ENCODE results near the gene AGAP2. TPM values are rescaled to one million over a fixed set of nuclear protein-coding genes. Genes with fewer than 3 reads are reported as not detected.
A peak's percentile ranks its signal among the peaks of the same experiment; 100 is the strongest.

AGAP2 gene
- total and polyA plus RNA-seq, 2 donors = 1.4 to 1.8 TPM

DNA sequence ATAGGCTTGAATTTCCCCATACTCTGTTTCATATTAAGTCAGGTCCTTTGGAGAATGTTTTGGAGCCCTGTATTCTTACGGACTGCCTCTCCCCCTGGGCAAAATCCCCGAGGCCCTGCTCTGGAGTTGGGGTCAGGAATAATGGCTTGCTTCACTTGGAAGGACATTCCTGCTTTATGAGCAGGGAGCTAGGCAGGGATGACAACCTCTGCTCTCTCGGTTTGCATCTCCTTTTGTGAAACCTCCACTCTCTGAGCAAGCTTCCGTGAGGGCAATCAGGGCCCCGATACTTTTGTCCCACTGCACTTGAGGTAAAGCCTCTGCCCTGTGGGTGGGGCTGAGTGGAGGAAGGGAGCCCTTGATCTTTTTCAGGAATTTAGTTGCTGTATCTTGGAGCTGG lies 25.3 kb downstream of the AGAP2 start:
- no peak overlapping the region for H3K4me3 ChIP-seq (ENCODE audit: low read depth, low read length)
- no peak for DNase-seq (ENCODE audit: extremely low spot score)
- H3K4me1 ChIP-seq (ENCODE audit: insufficient read depth) = no peaks in the 10 kb centered on the region
- H3K27ac ChIP-seq (ENCODE audit: low read depth) = no peak overlapping the region
- WGBS = 81% methylated on average over 5 of the region's 5 CpGs
- peaks cover 3% of the 10 kb centered on the region for H3K36me3 ChIP-seq (ENCODE audit: insufficient read depth)

DNA sequence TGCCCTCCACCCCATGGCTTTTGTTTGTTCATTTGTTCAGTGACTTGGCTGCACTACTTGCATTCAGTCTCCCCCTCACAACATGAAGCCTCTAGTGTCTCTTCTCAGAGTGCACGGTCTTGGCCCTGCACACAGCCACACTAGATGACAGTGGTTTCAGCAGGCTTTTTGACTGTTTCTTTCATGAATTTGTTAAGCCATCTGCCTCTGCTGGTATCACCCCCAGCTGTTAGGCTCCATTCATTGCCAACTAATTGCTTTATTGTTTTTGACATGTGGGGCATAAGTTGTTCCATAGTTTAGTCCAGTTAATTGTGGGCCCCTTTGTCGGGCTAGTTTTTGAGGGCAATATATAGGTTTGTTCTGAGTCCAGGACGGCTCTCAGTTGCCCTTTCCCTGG lies 25.8 kb downstream of the AGAP2 start:
- H3K4me3 ChIP-seq (ENCODE audit: low read depth, low read length) = no peak overlapping the region
- DNase-seq (ENCODE audit: extremely low spot score) = no peak
- 91% methylated on average over 3 of the region's 3 CpGs for WGBS
- H3K4me1 ChIP-seq (ENCODE audit: insufficient read depth) = no peaks in the 10 kb centered on the region
- no peak overlapping the region for H3K27ac ChIP-seq (ENCODE audit: low read depth)
- H3K36me3 ChIP-seq (ENCODE audit: insufficient read depth) = peaks cover 3% of the 10 kb centered on the region

DNA sequence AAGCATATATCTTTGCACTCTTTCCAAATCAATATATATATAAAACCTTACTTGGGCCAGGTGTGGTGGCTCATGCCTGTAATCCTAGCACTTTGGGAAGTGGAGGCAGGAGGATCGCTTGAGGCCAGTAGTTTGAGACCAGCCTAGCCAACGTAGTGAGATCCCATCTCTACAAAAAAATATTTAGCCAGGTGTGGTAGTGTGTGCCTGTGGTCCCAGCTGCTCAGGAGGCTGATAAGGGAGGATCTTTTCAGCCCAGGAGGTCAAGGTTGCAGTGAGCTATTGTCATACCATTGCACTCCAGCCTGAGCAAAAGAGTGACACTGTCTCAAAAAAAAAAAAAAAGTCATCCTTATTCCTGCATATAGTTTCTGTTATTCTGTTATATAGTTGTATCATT lies 30.2 kb downstream of the AGAP2 start:
- Histone ChIP-seq H3K4me1 (ENCODE audit: insufficient read depth) (no peaks in the 10 kb centered on the region), H3K27ac (ENCODE audit: low read depth) (no peak overlapping the region), H3K4me3 (ENCODE audit: low read depth, low read length) (no peak overlapping the region), H3K36me3 (ENCODE audit: insufficient read depth) (peaks cover 2% of the 10 kb centered on the region)
- no peak for DNase-seq (ENCODE audit: extremely low spot score)
- 99% methylated on average over 2 of the region's 2 CpGs for WGBS

DNA sequence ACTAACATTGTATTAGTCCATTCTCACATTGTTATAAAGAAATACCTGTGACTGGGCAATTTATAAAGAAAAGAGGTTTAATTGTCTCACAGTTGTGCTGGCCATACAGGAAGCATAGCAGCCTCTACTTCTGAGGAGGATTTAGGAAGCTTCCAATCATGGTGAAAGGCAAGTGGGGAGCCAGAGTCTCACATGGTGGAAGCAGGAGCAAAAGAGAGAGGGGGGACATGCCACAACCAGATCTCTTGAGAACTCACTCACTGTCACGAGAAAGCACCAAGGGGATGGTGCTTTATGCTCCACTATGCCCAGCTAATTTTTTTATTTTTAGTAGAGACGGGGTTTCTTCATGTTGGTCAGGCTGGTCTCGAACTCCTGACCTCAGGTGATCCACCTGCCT lies 31.3 kb downstream of the AGAP2 start:
- no peak for DNase-seq (ENCODE audit: extremely low spot score)
- Histone ChIP-seq H3K4me1 (ENCODE audit: insufficient read depth) (no peaks in the 10 kb centered on the region), H3K27ac (ENCODE audit: low read depth) (no peak overlapping the region), H3K36me3 (ENCODE audit: insufficient read depth) (peaks cover 2% of the 10 kb centered on the region), H3K4me3 (ENCODE audit: low read depth, low read length) (no peak overlapping the region)
- 94% methylated on average over 3 of the region's 3 CpGs for WGBS

DNA sequence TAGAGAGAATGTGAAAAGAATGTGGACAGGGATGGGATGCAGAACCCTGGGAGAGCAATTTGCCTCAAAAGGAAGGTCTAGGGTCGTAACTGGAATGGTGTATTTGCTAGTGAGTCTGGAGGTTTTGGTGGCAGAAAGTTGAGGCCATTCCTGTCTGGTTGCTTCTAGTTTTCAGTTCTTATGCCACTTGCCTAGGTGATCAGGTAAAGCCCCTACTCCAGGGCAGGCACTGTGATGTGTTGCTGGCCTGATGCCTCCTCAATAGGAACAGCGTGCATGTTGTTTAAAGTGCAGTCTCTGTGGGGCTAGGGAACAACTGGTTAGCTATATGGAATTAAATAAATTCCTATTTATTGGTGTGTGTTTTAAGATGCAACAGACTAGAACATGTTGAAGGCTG lies 38.2 kb downstream of the AGAP2 start:
- Histone ChIP-seq H3K4me3 (ENCODE audit: low read depth, low read length) (no peak overlapping the region), H3K4me1 (ENCODE audit: insufficient read depth) (no peaks in the 10 kb centered on the region), H3K27ac (ENCODE audit: low read depth) (no peak overlapping the region), H3K36me3 (ENCODE audit: insufficient read depth) (no peaks in the 10 kb centered on the region)
- DNase-seq (ENCODE audit: extremely low spot score) = no peak
- 91% methylated on average over 2 of the region's 2 CpGs for WGBS

DNA sequence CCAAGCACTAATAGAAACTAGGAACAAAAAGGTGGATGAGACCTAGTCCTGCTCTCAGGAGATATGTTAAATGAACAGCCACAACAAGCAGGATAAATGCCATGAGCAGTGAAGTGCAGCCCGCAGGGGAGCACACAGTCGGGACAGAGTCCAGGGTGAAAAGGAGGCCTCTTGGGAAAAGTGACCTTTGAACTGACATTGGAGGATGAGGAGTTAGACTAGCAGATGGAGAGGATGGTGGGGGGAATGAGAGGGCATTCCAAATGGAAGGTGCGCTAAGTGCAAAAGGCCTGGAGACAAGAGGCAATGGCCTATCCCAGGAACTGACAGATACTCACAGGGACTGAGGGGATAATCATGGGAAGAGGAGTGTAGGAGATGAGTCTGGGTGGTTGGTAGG lies 40.1 kb downstream of the AGAP2 start:
- Histone ChIP-seq H3K27ac (ENCODE audit: low read depth) (no peak overlapping the region), H3K4me3 (ENCODE audit: low read depth, low read length) (no peak overlapping the region), H3K36me3 (ENCODE audit: insufficient read depth) (no peaks in the 10 kb centered on the region), H3K4me1 (ENCODE audit: insufficient read depth) (no peaks in the 10 kb centered on the region)
- WGBS = 94% methylated on average over 3 of the region's 3 CpGs
- no peak for DNase-seq (ENCODE audit: extremely low spot score)

DNA sequence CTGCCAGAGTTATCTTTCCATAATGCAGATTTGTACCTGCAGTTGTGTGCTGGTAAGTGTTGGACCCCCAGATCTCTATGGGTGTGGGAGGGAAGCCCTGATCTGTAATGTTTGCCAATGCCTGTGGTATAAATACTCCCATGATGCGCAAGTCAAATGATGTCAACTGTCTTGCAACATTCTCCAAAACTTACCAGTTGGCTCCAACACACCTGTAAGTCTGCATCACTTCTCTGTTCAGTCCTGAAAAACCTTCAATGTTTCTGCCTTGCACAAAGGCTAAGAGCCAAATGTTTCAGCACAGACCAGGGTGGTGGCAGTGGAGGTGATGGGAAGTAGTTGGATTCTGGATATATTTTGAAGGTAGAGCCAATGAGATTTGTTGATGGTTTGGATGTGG lies 41.5 kb downstream of the AGAP2 start:
- H3K27ac ChIP-seq (ENCODE audit: low read depth) = no peak overlapping the region
- no peaks in the 10 kb centered on the region for H3K36me3 ChIP-seq (ENCODE audit: insufficient read depth)
- H3K4me3 ChIP-seq (ENCODE audit: low read depth, low read length) = no peak overlapping the region
- no peaks in the 10 kb centered on the region for H3K4me1 ChIP-seq (ENCODE audit: insufficient read depth)
- DNase-seq (ENCODE audit: extremely low spot score) = no peak
- 99% methylated on average over 1 of the region's 1 CpG for WGBS

DNA sequence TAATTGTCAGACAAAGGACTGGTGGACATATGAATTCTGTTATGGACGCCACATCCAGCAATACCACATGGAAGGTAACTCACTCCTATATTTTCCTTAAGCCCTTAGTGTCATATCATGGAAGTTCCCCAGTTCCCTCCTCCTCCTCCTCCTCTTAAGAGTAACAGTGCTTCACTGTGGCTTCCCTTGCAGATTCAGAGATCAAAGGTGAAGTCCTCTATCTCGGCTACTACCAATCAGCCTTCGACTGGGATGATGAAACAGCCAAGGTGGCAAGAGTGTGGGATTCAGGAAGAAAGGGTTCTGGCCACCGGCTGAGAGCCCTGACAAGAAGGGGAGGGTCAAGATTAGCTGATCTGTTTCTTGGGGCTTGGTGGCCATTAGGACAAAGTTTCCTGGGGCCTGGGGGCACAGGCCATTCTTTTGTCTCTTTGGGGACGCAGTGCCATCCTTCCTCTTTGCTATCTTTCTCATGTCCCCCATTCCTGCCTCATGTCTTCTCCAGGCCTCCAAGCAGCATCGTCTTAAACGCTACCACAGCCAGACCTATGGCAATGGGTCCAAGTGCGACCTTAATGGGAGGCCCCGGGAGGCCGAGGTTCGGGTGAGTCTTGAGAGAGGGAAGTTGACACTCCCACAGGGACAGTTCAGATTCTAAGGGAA lies 42.6 kb downstream of the AGAP2 start:
- Histone ChIP-seq H3K4me3 (ENCODE audit: low read depth, low read length) (no peak overlapping the region), H3K4me1 (ENCODE audit: insufficient read depth) (no peaks in the 10 kb centered on the region), H3K36me3 (ENCODE audit: insufficient read depth) (no peaks in the 10 kb centered on the region), H3K27ac (ENCODE audit: low read depth) (no peak overlapping the region)
- 92% methylated on average over 11 of the region's 11 CpGs for WGBS
- no peak for DNase-seq (ENCODE audit: extremely low spot score)

DNA sequence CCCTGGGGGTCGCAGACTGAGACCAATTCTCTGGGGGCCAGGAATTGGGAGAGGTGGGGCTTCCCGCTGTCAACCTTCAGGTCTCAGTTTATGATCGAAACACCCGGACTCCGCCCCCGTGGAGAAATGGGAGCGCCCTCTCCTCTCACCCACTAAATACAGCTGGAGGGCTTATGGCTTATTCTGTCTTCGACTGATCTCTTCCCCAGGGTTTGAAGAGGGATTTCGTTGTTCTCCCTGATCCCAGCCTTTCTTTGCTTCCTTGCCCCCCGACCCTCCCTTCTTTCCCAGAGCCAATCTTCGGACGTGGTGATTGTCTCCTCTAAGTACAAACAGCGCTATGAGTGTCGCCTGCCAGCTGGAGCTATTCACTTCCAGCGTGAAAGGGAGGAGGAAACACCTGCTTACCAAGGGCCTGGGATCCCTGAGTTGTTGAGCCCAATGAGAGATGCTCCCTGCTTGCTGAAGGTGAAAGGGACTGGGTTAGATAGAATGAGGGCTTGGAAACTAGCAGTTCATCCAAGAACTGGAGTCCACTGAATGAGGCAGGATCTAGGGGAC lies 44.0 kb downstream of the AGAP2 start:
- Histone ChIP-seq H3K4me1 (ENCODE audit: insufficient read depth) (no peaks in the 10 kb centered on the region), H3K4me3 (ENCODE audit: low read depth, low read length) (peak overlapping the region; percentile 65), H3K27ac (ENCODE audit: low read depth) (peak overlapping the region; percentile 13), H3K36me3 (ENCODE audit: insufficient read depth) (no peaks in the 10 kb centered on the region)
- WGBS = under 1% methylated on average over 15 of the region's 15 CpGs
- DNase-seq (ENCODE audit: extremely low spot score) = no peak

DNA sequence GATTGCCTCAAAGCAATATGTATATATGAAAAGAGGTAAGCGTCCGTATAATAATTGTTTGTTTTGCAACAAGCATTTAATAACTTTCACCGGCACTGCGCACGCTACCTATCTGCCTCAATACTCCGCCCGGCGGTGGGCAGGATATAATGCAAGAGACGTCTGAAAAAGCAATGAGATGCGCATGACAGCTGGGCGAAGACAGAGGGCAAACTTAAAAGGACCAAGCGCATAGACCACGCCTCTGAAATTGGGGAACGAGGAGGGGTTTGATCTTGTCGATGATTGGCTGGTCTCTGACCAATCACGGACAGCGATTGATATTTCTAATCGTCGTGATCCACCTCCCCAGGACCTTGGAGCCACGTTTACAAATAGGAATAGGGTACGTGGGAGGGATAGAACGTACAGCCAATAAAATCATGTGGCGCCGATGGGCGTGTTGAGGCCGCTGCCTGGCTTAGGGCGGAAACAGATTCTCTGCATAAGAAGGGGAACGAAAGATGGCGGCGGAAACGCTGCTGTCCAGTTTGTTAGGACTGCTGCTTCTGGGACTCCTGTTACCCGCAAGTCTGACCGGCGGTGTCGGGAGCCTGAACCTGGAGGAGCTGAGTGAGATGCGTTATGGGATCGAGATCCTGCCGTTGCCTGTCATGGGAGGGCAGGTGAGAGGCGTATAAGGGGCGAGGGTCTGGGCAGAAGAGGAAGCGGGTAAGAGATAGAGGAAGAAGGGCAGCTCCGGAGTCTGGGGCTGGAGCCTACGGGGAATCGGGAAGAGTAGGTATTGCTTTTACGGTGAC lies 44.7 kb downstream of the AGAP2 start, which contains the start of gene OS9:
Gene OS9 (plus strand): TSS at position 474 of the 800 bp plus-strand sequence. CDS start 30 bp downstream, at position 504.
- Histone ChIP-seq H3K4me3 (ENCODE audit: low read depth, low read length) (peak within 1 kb of the TSS; percentile 65), H3K4me1 (ENCODE audit: insufficient read depth) (no peaks in the 10 kb centered on the region), H3K36me3 (ENCODE audit: insufficient read depth) (no peaks in the 10 kb centered on the region), H3K27ac (ENCODE audit: low read depth) (peak within 1 kb of the TSS; percentile 13)
- WGBS = under 1% methylated on average over 45 of the region's 45 CpGs
- peak; percentile 99 for DNase-seq (ENCODE audit: extremely low spot score)

DNA sequence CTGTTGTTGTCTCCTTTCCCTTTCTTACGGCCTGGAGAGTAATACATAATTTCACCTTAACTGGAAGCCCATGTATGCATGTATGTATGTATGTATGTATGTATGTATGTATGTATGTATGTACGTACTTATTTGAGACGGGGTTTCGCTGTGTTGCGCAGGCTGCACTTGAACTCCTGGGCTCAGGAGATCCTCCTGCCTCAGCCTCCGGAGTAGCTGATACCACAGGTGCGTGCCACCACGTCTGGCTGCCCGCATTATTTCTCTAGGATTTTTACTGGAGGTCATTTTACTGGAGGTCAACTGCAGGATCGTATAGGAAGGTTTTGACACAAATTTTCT lies 45.3 kb downstream of the AGAP2 start:
- Histone ChIP-seq H3K27ac (ENCODE audit: low read depth) (no peak overlapping the region), H3K36me3 (ENCODE audit: insufficient read depth) (no peaks in the 10 kb centered on the region), H3K4me1 (ENCODE audit: insufficient read depth) (no peaks in the 10 kb centered on the region), H3K4me3 (ENCODE audit: low read depth, low read length) (no peak overlapping the region)
- no peak for DNase-seq (ENCODE audit: extremely low spot score)
- 43% methylated on average over 10 of the region's 10 CpGs for WGBS

DNA sequence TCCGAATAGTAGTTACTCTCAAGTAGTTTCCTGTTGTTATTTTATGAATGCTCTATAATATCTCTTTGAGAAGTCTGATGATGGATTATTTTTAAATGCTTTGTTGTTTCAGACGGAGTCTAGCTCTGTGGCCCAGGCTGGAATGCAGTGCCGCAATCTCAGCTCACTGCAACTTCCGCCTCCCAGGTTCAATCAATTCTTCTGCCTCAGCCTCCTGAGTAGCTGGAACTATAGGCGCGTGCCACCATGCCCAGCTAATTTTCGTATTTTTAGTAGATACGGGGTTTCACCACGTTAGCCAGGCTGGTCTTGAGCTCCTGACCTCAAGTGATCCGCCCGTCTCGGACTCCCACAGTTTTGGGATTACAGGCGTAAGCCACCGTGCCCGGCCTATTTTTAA lies 46.0 kb downstream of the AGAP2 start:
- WGBS = 81% methylated on average over 15 of the region's 15 CpGs
- Histone ChIP-seq H3K27ac (ENCODE audit: low read depth) (no peak overlapping the region), H3K36me3 (ENCODE audit: insufficient read depth) (no peaks in the 10 kb centered on the region)

DNA sequence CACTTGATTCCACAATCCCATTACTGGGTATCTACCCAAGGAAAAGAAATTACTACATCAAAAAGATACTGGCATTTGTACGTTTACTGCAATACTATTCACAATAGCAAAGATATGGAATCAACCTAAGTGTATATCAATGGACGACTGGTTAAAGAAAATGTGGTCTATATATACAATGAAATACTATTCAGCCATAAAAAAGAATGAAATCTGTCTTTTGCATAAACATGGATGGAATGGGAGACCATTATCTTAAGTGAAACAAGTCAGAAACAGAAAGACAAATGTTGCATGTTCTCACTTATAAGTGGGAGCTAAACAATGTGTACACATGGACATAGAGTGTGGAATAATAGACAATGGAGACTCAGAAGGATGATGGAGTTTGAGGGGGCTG lies 49.6 kb downstream of the AGAP2 start:
- no peaks in the 10 kb centered on the region for H3K36me3 ChIP-seq (ENCODE audit: insufficient read depth)
- 53% methylated on average over 2 of the region's 2 CpGs for WGBS
- no peak for DNase-seq (ENCODE audit: extremely low spot score)
- no peak overlapping the region for H3K27ac ChIP-seq (ENCODE audit: low read depth)
- H3K4me1 ChIP-seq (ENCODE audit: insufficient read depth) = no peaks in the 10 kb centered on the region
- H3K4me3 ChIP-seq (ENCODE audit: low read depth, low read length) = no peak overlapping the region

More for the DNA sequence above, 46.0 kb downstream of the AGAP2 start:
- Histone ChIP-seq H3K4me3 (ENCODE audit: low read depth, low read length) (no peak overlapping the region), H3K4me1 (ENCODE audit: insufficient read depth) (no peaks in the 10 kb centered on the region)
- DNase-seq (ENCODE audit: extremely low spot score) = no peak

DNA sequence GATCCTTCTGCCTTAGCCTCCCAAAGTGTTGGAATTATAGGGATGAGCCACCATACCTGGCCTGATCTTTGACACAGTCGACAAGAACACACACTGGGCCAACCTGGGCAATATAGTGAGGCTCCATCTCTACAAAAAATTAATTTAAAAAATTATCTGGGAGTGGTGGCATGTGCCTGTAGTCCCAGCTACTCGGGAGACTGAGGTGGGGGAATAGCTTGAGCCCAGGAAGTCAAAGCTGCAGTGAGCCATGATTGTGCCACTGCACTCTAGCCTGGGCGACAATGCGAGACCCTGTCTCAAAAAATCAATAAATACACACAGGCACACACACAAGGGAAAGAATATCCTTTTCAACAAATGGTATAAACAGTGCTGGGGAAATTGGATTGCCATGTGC lies 50.7 kb downstream of the AGAP2 start:
- H3K27ac ChIP-seq (ENCODE audit: low read depth) = no peak overlapping the region
- no peak for DNase-seq (ENCODE audit: extremely low spot score)
- no peaks in the 10 kb centered on the region for H3K4me1 ChIP-seq (ENCODE audit: insufficient read depth)
- no peak overlapping the region for H3K4me3 ChIP-seq (ENCODE audit: low read depth, low read length)
- H3K36me3 ChIP-seq (ENCODE audit: insufficient read depth) = no peaks in the 10 kb centered on the region
- 76% methylated on average over 4 of the region's 4 CpGs for WGBS
